Osteoblast (primary cell): ENCODE results near the gene BPIFB2. TPM values are rescaled to one million over a fixed set of nuclear protein-coding genes. Genes with fewer than 3 reads are reported as not detected.

Experiments
- DNase-seq: peaks from one replicate; pipeline ENCODE4 v3.0.0; 2011; ENCODE audit warnings: low spot score, mixed read lengths; ENCODE audit not compliant: insufficient read length; ENCODE audit errors: missing footprints
- H2AFZ ChIP-seq: 2 replicates; pipeline ENCODE4 v1.6.0; 2011; ENCODE audit warnings: mild to moderate bottlenecking, low read length
- H3K27ac ChIP-seq: 2 replicates; pipeline ENCODE4 v1.5.1; 2011; ENCODE audit warnings: mild to moderate bottlenecking, low read depth, low read length, moderate library complexity
- H3K27me3 ChIP-seq: 2 replicates; pipeline ENCODE4 v1.6.0; 2012; ENCODE audit warnings: mild to moderate bottlenecking, control low read depth, inconsistent platforms, low read length, moderate library complexity; ENCODE audit not compliant: insufficient read depth
- H3K36me3 ChIP-seq: 2 replicates; pipeline ENCODE4 v1.5.1; 2011; ENCODE audit warnings: mild to moderate bottlenecking, low read length, control low read depth, moderate library complexity; ENCODE audit not compliant: insufficient read depth
- H3K4me1 ChIP-seq: 2 replicates; pipeline ENCODE4 v1.5.1; 2011; ENCODE audit warnings: mild to moderate bottlenecking, low read length, control low read depth, moderate library complexity; ENCODE audit not compliant: insufficient read depth
- H3K4me2 ChIP-seq: 2 replicates; pipeline ENCODE4 v1.6.0; 2011; ENCODE audit warnings: mild to moderate bottlenecking, low read length; ENCODE audit not compliant: insufficient read depth
- H3K4me3 ChIP-seq: fragments of 200-600 bp; sonication (generic); 3 replicates; pipeline ENCODE4 v1.5.1; 2012; ENCODE audit warnings: mild to moderate bottlenecking, low read length, inconsistent platforms; ENCODE audit not compliant: insufficient read depth
- H3K79me2 ChIP-seq: 2 replicates; pipeline ENCODE4 v1.6.0; 2012; ENCODE audit warnings: mild to moderate bottlenecking, low read length, control low read depth, inconsistent platforms; ENCODE audit not compliant: insufficient read depth
- H3K9me3 ChIP-seq: 2 replicates; pipeline ENCODE4 v1.5.1; 2011; ENCODE audit warnings: low read depth, low read length, control low read depth
- H4K20me1 ChIP-seq: 2 replicates; pipeline ENCODE4 v1.6.0; 2012; ENCODE audit warnings: mild to moderate bottlenecking, low read length, control low read depth; ENCODE audit not compliant: insufficient read depth
- CTCF ChIP-seq: IDR thresholded peaks from 2 replicates; pipeline ENCODE4 v1.5.1; 2011; ENCODE audit warnings: mild to moderate bottlenecking, low read depth, low read length, moderate library complexity; ENCODE audit errors: extremely low read depth
- total RNA-seq: library from RNA; depleted of rRNA; stranded (reverse); fragments of >200 nt; gene quantifications from 2 replicates; pipeline ENCODE4 v1.2.3, GENCODE V29; 2012

BPIFB2 gene
- total RNA-seq, 1 donor, result not detected

GRCh38 chr20:32993496-32994050 is 13.9 kb upstream of the BPIFB2 start:
- Histone ChIP-seq H3K27ac (no peak overlapping the region), H2AFZ (no peak overlapping the region), H3K4me1 (no peaks in the 10 kb centered on the region), H3K79me2 (no peaks in the 10 kb centered on the region), H3K4me2 (no peak overlapping the region), H3K9me3 (no peaks in the 10 kb centered on the region), H3K36me3 (no peaks in the 10 kb centered on the region), H3K4me3 (no peak overlapping the region), H3K27me3 (peaks cover 9% of the 10 kb centered on the region), H4K20me1 (no peaks in the 10 kb centered on the region)
- TF ChIP-seq CTCF, result no peak
- no peak for DNase-seq

GRCh38 chr20:32995802-32996201 is 11.7 kb upstream of the BPIFB2 start:
- Histone ChIP-seq H3K4me2 (no peak overlapping the region), H3K4me1 (no peaks in the 10 kb centered on the region), H3K27ac (no peak overlapping the region), H4K20me1 (no peaks in the 10 kb centered on the region), H3K79me2 (no peaks in the 10 kb centered on the region), H3K9me3 (no peaks in the 10 kb centered on the region), H2AFZ (no peak overlapping the region), H3K4me3 (no peak overlapping the region), H3K27me3 (peaks cover 9% of the 10 kb centered on the region), H3K36me3 (no peaks in the 10 kb centered on the region)
- DNase-seq, result no peak
- TF ChIP-seq CTCF, result no peak

GRCh38 chr20:32997431-32997830 is 10.1 kb upstream of the BPIFB2 start:
- no peaks in the 10 kb centered on the region for H3K27me3 ChIP-seq
- no peak for TF ChIP-seq CTCF

GRCh38 chr20:32999603-33000250 is 7.8 kb upstream of the BPIFB2 start:
- H3K79me2 ChIP-seq, result no peaks in the 10 kb centered on the region
- no peaks in the 10 kb centered on the region for H4K20me1 ChIP-seq
- H3K27me3 ChIP-seq, result no peaks in the 10 kb centered on the region
- H3K36me3 ChIP-seq, result no peaks in the 10 kb centered on the region
- no peaks in the 10 kb centered on the region for H3K9me3 ChIP-seq
- no peak overlapping the region for H3K27ac ChIP-seq
- no peak overlapping the region for H3K4me3 ChIP-seq
- peak; percentile 66 for DNase-seq
- TF ChIP-seq CTCF, result no peak
- H3K4me2 ChIP-seq, result no peak overlapping the region
- no peaks in the 10 kb centered on the region for H3K4me1 ChIP-seq
- H2AFZ ChIP-seq, result no peak overlapping the region

More at GRCh38 chr20:32997431-32997830, 10.1 kb upstream of the BPIFB2 start:
- Histone ChIP-seq H3K27ac (no peak overlapping the region), H4K20me1 (no peaks in the 10 kb centered on the region), H2AFZ (no peak overlapping the region), H3K4me2 (no peak overlapping the region), H3K79me2 (no peaks in the 10 kb centered on the region), H3K4me3 (no peak overlapping the region), H3K36me3 (no peaks in the 10 kb centered on the region), H3K9me3 (no peaks in the 10 kb centered on the region), H3K4me1 (no peaks in the 10 kb centered on the region)
- DNase-seq, result no peak
